GM18870 (cell line): Measurements from ENCODE around the gene REV3L.
"Not testable (repeated sequence)": the region's sequence is repeated elsewhere in the genome, so short reads cannot be mapped to it uniquely, and the experiment has no call there.

Experiments used
- ATAC-seq: cut with Tn5 transposase; IDR thresholded peaks from one replicate; pipeline ENCODE4 v1.9.1; 2021; ENCODE audit warnings: moderate library complexity; ENCODE audit not compliant: unreplicated experiment

REV3L gene, protein sequence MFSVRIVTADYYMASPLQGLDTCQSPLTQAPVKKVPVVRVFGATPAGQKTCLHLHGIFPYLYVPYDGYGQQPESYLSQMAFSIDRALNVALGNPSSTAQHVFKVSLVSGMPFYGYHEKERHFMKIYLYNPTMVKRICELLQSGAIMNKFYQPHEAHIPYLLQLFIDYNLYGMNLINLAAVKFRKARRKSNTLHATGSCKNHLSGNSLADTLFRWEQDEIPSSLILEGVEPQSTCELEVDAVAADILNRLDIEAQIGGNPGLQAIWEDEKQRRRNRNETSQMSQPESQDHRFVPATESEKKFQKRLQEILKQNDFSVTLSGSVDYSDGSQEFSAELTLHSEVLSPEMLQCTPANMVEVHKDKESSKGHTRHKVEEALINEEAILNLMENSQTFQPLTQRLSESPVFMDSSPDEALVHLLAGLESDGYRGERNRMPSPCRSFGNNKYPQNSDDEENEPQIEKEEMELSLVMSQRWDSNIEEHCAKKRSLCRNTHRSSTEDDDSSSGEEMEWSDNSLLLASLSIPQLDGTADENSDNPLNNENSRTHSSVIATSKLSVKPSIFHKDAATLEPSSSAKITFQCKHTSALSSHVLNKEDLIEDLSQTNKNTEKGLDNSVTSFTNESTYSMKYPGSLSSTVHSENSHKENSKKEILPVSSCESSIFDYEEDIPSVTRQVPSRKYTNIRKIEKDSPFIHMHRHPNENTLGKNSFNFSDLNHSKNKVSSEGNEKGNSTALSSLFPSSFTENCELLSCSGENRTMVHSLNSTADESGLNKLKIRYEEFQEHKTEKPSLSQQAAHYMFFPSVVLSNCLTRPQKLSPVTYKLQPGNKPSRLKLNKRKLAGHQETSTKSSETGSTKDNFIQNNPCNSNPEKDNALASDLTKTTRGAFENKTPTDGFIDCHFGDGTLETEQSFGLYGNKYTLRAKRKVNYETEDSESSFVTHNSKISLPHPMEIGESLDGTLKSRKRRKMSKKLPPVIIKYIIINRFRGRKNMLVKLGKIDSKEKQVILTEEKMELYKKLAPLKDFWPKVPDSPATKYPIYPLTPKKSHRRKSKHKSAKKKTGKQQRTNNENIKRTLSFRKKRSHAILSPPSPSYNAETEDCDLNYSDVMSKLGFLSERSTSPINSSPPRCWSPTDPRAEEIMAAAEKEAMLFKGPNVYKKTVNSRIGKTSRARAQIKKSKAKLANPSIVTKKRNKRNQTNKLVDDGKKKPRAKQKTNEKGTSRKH (N-terminal part only)

DNA sequence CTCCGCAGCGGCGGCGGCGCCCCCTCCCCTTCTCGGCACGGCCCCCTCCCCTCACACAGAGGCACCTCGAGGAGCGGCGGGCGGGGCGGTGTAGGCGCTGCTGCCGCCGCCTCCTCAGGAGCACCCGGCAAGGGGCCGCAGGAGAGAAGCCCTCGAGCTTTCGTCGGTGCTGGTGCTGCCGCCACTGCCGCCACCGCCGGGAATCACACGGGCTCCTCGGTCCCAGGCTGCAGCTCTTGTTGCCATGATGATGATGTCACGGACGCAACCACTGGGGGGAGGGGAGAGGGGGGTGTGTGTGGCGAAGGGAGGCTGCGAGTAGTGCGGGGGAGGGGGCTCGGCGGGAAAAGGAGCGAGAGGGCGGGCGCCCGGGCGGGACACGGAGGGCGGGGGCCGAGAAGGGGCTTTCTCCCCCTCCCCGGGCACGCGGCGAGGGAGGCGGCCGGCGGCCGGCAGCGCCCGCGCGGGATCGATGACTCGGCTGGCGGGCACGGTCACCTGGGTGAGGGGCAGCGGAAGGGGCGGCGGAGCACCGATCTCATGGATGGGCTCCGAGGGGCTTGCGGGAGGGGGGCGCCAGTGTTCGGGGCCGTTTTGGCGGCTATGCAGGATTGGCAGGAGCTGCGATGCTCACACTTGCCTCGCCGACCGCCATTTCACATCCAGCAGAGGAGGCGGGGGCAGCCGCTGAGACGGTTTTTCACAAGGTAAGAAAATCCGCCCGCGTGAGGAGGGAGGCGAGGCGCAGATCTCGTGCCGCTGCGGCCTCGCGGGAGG, at the start of gene REV3L:
Gene REV3L (minus strand): TSS at position 260 of the 777 bp plus-strand sequence. CDS start 330 bp downstream, outside the sequence.
- peak; percentile 25 for ATAC-seq

DNA sequence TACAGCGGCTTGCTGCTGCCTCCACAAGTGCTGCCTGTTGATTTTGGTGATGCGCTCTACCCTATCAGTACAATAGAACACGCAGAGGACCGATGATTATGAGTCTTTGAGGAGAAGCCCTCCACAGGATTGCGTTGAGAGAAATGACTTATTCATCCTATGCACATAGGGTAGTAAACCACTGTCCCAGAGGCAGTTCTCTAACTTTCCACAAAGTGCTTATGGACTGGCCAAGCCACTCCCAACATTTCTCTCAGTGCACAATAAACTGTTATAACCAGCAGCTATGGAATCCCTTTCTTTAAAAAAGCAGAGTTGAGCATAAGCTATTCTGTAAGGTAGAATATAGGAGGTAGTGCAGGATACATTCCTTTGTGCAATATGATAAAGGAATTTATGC, 48.2 kb upstream of the REV3L start:
- ATAC-seq = no peak

DNA sequence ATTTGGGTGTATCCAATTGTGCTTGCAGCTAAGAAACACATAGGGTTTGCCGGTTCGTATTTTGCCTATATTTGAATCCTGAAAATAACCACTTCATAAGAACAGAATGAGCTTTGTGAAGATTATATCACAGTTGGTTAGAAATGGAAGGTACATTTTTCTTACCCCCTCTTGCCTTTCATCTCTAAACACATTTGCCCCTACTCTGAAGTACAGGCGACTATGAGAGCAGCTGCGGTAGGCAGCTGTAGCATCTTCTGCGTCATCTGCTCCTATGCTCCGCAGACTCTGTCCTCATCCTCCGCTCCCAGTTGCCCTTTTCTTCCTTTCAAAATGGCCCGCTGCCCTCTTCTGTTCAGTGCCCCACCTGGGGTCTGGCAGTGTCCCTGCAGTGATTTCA, 47.6 kb upstream of the REV3L start:
- ATAC-seq = no peak

DNA sequence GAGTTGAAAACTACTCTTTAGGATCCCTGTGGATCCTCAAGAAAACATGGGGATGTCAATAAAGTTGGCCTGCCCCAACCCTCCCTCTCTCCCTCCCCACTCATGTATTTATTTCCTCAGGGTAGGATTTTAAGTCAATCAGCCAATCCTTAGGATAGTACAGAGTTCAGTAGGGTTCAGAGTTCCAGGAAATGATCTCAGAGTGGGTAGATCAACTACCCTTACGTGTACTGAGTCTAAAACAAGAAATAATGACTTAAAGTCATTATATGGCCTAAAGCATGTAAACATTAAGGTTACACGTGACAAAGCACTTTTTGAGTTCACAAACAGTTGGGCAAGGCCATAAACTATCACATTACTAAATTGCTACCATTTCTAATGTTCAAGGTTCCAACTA, 47.2 kb upstream of the REV3L start:
- no peak for ATAC-seq

DNA sequence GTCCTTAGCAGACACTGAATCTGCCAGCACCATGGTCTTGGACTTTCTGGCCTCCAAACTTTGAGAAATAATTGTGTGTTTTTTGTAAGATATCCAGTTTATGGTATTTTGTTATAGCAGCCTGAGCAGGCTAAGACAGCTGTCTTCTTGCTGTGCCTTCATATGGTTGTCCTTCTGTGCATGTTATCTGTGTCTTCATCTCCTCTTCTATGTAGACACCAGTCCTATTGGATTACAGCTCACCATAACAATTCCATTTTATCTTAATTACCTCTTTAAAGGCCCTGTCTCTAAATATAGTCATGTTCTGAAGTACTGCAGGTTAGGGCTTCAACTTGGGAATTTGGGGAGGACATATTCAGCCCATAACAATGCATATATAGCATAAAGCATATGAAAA, 44.3 kb upstream of the REV3L start:
- ATAC-seq = no peak

DNA sequence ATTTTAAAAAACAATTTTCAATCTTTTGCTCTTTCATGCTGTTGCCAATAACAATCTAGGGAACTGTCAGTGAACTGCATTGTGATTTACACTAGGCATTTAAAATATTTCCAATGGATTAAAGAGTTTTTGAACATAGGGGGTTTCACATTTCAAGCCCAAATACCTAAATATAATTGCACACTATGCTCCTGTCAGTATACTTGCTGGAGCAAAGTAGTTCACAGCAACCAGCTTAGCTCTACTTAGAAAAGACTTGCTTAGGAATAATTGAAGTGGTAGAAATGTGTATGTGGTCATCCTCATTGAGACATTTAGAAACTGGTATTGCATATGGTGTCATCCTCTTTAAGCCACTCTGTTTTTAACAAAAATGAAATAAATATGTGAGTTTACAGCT, 41.7 kb upstream of the REV3L start:
- ATAC-seq = no peak

DNA sequence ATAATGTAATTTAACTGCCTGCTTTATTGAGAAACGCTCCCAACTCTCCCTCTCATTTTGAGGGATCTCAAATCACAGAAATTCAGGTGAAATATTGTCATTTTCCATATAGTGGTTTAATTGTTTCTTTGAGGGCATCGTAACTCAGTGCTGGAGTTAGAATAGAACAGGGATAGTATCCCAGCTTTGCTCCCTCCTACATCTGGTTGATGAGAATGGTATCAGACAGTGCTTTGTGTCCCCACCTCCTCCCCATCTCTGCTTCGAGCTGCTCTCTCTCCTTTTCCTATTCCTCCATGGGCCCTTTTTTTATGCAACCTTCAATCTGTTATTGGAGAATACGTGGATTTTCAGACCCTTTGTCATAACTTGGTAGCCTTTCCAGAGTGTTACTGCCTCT, 41.2 kb upstream of the REV3L start:
- no peak for ATAC-seq

DNA sequence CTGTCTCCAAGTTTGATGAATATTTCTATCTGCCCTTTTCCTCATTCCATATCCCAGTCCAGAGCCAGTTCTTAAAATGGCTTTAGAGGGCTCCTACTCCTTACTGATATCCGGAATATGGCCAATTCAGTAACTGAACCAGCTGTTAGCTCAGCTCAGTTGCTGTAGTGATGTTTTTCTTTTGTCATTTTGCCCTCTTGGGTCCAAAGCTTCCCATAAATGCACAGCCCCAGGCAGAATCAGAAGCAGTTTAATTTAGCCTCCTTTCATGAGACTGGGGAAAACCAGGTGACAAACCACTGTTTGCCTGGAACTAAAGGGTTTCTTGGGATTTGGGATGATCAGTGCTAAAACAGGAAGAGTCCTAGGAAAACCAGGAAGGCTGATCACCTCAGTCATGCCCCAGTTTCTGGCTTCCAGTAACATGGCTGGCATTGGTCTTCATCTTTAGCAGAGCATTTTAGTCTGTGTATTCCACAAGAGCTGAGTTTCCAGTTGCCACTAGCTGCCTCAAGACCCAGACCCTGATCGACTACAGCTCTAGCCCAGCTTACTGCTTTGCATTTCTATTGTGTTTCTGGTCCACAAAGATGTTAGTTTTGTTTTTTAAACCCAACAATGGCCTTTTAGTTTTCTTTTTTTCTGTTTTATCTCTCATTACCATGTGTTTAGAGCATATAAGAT, 40.6 kb upstream of the REV3L start:
- ATAC-seq = no peak

DNA sequence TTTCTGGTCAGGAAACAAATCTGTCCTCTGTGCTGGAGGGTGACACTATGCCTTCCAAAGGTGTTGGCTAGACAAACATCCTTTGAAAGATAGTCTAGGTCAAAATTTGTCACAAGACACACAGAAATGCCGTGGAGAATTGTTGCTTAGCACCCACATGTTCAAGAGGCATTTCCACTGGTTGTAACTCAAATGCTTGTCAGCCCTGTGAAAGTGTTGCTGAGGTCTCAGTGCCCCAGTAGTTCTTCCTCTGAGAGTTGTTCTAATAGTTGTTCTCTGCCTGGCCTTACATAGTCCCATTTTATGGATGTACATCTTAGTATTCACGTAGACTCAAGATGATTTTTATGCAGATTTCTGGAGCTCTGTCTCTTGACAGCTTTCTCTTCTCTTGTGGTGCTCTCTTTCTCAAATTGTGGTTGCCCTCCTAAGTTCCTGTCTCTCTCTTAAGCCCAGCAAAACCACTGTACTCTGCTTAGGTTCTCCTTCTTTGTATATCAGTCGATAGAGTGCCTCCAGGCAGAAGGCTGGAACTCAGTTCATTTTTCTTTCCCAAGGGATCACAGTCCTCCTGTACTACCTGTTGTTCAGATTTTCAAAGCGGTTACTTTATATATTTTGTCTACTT, 39.5 kb upstream of the REV3L start:
- no peak for ATAC-seq

DNA sequence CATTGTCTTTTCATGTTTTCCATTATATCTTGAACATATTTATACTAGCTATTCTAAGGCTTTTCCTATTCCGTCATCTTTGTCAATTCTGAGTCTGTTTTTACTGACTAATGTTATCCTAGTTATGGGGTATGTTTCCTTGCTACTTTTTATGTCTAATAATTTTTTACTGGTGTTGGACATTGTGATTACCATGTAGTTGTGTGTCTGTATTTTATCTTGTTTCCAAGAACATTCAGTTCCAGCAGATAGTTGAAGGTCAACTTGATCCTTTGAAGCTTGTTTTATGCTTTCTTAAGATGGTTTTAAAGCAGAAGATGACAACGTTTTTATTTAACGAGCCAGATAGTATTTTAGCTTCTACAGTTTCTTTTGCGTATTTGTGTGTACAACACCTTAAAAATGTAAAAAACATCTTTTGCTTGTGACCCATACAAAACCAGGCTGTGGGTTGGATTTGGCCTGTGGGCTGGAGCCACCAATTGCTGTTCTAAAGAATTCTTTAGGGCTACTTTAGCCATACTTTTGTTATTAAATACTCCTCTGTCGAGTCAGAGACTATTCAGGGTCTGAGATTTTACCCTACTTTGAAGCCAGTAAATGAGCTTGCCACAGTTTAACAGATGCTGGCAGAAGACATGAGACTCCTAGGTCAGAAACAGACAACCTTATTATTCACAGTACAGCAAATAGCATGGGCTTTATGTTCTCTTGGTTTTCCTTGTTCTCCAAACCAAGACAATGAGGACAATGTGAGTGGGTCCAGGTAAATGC, 38.7 kb upstream of the REV3L start:
- no peak for ATAC-seq

DNA sequence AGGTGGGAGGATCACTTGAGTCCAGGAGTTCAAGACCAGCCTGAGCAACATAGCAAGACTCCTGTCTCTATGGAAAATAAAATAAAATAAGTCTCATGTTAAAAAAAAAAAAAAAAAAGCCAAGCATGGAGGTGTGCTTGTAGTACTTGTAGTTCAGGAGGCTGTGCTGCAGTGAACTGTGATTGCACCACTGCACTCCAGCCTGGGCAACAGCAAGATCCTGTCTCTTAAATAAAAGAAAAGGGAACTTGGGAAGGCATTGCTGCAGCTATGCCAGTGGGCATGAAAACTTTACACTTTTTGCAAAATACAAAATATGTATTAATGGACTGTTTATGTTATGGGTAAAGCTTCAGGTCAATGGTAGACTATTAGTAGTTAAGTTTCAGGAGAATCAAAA, 37.5 kb upstream of the REV3L start:
- no peak for ATAC-seq

DNA sequence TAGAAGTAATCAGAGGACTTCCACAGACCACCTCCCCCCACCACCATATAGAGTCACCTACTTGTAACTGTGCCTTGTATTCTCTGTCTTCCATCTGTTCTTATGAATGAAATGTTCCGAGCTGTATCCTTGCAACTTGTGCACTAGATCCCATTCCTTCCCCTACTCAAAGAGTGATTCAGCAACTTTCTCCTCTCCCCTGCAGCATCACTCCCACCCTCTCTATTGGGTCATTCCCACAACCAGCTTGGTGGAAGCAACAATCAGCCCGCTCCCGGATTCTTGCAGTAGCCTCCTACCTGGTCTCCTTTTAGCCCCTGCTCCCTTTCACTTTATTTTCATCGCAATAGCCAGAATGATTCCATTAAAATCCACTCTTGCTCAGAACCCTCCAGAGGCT, 34.9 kb upstream of the REV3L start:
- no peak for ATAC-seq

DNA sequence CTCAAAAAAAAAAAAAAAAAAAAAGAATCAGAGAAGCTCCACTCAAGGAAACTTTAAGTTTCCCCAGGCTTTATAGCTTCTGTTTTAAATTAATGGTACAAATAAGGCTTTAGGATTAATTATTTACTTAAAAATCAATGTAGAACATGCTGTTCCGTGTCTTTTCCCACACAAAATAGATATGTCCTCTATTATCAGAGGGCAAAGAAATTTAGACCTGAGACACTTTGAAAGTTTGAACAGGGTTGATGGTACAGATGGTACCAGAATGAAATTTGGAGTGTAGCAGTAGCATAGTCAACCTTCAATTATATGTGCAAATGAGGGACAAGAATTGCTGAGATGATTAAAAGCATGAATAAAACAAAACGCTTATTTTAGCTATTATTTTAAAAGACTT, 32.2 kb upstream of the REV3L start:
- no peak for ATAC-seq

DNA sequence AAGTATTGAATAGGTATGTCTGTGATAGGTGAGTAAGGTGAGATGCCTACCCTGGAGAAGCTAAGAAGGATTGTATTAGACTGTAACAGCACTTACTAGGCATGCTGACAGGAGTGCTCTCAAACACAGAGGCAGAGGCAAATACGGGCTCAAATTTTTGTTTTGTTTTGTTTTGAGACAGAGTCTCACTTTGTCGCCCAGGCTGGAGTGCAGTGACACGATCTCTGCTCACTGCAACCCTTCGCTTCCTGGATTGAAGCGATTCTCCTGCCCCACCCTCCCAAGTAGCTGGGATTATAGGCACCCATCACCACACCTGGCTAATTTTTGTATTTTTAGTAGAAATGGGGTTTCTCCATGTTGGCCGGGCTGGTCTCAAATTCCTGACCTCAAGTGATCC, 31.5 kb upstream of the REV3L start:
- ATAC-seq = not testable (repeated sequence)

DNA sequence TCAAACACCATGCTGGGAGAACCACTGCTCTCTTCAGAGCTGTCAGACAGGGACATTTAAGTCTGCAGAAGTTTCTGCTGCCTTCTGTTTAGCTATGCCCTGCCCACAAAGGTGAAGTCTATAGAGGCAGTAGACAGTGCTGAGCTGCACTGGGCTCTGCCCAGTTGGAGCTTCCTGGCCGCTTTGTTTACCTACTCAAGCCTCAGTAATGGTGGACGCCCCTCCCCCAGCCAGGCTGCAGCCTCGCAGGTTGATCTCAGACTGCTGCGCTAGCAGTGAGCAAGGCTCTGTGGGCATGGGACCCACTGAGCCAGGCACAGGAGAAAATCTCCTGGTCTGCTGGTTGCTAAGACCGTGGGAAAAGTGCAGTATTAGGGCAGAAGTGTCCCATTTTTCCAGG, 24.2 kb upstream of the REV3L start:
- ATAC-seq = not testable (repeated sequence)

DNA sequence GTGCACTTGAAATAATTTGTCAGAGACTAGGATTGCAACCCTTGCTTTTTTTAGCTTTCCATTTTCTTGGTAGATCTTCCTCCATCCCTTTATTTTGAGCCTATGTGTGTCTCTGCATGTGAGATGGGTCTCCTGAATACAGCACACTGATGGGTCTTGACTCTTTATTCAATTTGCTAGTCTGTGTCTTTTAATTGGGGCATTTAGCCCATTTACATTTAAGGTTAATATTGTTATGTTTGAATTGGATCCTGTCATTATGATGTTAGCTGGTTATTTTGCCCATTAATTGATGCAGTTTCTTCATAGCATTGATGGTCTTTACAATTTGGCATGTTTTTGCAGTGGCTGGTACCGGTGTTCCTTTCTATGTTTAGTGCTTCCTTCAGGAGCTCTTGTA, 22.5 kb upstream of the REV3L start:
- not testable (repeated sequence) for ATAC-seq

DNA sequence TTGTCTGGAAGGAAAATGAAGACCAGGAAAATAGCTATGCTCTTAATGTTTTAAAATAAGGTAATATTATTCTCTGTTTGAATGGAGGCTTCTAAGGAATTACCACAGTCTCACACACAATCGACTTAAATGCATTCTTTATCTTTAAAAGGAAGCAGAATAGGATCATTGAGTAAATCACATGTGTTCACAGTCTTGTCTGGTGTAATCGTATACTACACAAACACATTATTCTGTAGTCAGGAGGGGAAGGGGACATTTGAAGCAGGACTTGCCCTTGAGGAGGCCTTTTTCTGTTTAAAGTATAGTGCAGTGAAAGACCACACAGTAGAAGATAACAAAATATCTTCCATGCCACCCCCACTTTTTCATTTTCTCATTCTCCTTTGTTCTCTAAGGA, 20.6 kb upstream of the REV3L start:
- no peak for ATAC-seq

DNA sequence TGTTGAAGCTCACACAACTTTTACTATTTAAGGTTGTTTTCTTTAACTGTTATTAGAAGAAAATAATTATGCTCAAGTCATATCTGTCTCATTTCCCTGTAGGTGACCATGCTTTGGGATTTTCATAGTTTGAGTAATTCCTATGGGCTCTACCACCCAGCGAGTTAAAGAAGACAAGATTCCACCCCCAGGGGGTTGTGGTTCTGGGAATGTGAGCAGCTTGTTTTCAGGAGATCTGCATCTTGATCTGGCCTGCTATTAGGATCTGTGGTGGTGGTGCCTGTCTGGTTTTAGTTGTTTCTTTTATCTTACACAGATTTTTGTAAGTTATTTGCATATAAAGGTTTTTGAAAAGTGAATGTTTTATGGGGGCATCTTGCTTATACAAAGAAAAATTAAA, 20.2 kb upstream of the REV3L start:
- ATAC-seq = no peak

DNA sequence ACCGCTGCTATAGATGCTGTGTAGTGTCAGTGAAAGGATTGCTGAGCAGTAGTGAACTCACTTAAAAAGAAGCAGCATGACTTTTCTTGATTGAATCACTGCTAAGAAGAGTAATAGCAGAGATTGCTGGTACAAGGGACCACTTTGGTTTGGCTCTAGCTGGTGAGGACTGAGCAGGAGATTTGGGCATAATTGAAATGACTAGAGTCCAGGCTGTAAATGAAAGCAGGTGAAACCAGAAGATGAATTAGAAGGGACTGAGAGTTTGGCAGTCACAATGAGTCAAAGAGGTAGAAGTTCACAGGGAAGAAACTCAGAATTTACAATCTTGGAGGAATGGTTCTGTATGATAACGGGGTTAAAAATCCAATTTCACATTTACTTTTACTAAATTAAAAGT, 19.1 kb upstream of the REV3L start:
- ATAC-seq = no peak
